Ishikawa (cell line): Measurements from ENCODE around the gene TRPM2.

Source experiments
- CEBPB ChIP-seq: IDR thresholded peaks from 2 replicates; pipeline ENCODE4 v1.6.1; 2012
- CREB1 ChIP-seq: IDR thresholded peaks from 2 replicates; pipeline ENCODE4 v1.6.1; 2012; ENCODE audit warnings: low read depth
- EGR1 ChIP-seq: IDR thresholded peaks from 2 replicates; pipeline ENCODE4 v1.6.1; 2012
- EP300 ChIP-seq: IDR thresholded peaks from 2 replicates; pipeline ENCODE4 v1.6.1; 2012; ENCODE audit warnings: borderline replicate concordance
- FOXM1 ChIP-seq: IDR thresholded peaks from 2 replicates; pipeline ENCODE4 v1.6.1; 2012; ENCODE audit warnings: low read depth, borderline replicate concordance
- NFIC ChIP-seq: IDR thresholded peaks from 2 replicates; pipeline ENCODE4 v1.6.1; 2012
- RAD21 ChIP-seq: IDR thresholded peaks from 2 replicates; pipeline ENCODE4 v1.6.1; 2012; ENCODE audit warnings: low read depth
- TAF1 ChIP-seq: IDR thresholded peaks from 2 replicates; pipeline ENCODE4 v1.6.1; 2012; ENCODE audit warnings: low read depth, mild to moderate bottlenecking
- TCF12 ChIP-seq: IDR thresholded peaks from 2 replicates; pipeline ENCODE4 v1.6.1; 2012; ENCODE audit warnings: low read depth
- TEAD4 ChIP-seq: IDR thresholded peaks from 2 replicates; pipeline ENCODE4 v1.6.1; 2012
- YY1 ChIP-seq: IDR thresholded peaks from 2 replicates; pipeline ENCODE4 v1.6.1; 2012; ENCODE audit warnings: low read depth
- ZBTB7A ChIP-seq: IDR thresholded peaks from 2 replicates; pipeline ENCODE4 v1.6.1; 2012; ENCODE audit warnings: low read depth
- TF ChIP-seq, protein P1 (sequence below): IDR thresholded peaks from 2 replicates; pipeline ENCODE4 v1.6.1; 2012; ENCODE audit warnings: low read depth, mild to moderate bottlenecking
- TF ChIP-seq, protein P2 (sequence below): IDR thresholded peaks from 2 replicates; pipeline ENCODE4 v1.6.1; 2012

DNA sequence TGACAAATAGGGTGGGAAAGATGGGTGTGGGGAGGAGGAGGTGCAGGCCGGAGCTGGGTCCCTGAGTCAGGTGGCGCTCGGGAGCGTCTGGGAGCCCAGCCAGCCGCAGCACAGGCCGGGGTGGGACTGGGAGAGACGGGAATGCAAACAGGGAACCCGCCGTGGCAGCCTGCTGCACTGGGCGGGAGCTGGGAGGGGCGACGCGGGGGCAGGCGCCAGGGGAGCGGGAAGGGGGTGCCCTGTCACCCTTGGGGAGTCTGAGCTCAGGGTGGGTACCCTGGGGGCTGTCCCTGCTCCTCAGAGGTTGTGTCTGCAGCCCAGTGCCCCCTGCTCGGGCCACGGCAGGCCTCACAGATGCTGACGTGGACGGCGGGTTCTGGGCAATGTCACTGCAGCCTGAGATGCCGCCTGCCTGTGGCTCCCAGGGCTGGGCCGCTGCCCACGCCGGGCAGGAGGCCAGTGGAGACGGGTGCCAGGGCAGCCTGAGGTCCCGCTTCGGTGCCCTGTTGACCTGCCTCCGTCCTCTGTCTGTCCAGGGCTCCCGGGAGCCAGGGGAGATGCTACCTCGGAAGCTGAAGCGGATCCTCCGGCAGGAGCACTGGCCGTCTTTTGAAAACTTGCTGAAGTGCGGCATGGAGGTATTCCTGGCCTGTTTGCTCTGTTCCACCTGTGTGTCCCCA, 85.2 kb downstream of the TRPM2 start:
- TF ChIP-seq YY1 (no peak), TEAD4 (no peak), CEBPB (no peak), EP300 (no peak), ZBTB7A (no peak), EGR1 (no peak), TAF1 (no peak), FOXM1 (no peak), RAD21 (no peak), NFIC (no peak), TCF12 (no peak), CREB1 (no peak)
- TF ChIP-seq, protein P1, sequence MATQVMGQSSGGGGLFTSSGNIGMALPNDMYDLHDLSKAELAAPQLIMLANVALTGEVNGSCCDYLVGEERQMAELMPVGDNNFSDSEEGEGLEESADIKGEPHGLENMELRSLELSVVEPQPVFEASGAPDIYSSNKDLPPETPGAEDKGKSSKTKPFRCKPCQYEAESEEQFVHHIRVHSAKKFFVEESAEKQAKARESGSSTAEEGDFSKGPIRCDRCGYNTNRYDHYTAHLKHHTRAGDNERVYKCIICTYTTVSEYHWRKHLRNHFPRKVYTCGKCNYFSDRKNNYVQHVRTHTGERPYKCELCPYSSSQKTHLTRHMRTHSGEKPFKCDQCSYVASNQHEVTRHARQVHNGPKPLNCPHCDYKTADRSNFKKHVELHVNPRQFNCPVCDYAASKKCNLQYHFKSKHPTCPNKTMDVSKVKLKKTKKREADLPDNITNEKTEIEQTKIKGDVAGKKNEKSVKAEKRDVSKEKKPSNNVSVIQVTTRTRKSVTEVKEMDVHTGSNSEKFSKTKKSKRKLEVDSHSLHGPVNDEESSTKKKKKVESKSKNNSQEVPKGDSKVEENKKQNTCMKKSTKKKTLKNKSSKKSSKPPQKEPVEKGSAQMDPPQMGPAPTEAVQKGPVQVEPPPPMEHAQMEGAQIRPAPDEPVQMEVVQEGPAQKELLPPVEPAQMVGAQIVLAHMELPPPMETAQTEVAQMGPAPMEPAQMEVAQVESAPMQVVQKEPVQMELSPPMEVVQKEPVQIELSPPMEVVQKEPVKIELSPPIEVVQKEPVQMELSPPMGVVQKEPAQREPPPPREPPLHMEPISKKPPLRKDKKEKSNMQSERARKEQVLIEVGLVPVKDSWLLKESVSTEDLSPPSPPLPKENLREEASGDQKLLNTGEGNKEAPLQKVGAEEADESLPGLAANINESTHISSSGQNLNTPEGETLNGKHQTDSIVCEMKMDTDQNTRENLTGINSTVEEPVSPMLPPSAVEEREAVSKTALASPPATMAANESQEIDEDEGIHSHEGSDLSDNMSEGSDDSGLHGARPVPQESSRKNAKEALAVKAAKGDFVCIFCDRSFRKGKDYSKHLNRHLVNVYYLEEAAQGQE, result no peak
- TF ChIP-seq, protein P2, sequence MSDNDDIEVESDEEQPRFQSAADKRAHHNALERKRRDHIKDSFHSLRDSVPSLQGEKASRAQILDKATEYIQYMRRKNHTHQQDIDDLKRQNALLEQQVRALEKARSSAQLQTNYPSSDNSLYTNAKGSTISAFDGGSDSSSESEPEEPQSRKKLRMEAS, result no peak
